ENCODE measurements around the gene RTP5. TPM values are rescaled to one million over a fixed set of nuclear protein-coding genes. Genes with fewer than 3 reads are reported as not detected.
"Not testable (repeated sequence)": the region's sequence is repeated elsewhere in the genome, so short reads cannot be mapped to it uniquely, and the experiment has no call there.

RTP5 gene
- not detected in 2 replicates for total RNA-seq (2014; rRNA removed; shearing (Covaris generic))

DNA sequence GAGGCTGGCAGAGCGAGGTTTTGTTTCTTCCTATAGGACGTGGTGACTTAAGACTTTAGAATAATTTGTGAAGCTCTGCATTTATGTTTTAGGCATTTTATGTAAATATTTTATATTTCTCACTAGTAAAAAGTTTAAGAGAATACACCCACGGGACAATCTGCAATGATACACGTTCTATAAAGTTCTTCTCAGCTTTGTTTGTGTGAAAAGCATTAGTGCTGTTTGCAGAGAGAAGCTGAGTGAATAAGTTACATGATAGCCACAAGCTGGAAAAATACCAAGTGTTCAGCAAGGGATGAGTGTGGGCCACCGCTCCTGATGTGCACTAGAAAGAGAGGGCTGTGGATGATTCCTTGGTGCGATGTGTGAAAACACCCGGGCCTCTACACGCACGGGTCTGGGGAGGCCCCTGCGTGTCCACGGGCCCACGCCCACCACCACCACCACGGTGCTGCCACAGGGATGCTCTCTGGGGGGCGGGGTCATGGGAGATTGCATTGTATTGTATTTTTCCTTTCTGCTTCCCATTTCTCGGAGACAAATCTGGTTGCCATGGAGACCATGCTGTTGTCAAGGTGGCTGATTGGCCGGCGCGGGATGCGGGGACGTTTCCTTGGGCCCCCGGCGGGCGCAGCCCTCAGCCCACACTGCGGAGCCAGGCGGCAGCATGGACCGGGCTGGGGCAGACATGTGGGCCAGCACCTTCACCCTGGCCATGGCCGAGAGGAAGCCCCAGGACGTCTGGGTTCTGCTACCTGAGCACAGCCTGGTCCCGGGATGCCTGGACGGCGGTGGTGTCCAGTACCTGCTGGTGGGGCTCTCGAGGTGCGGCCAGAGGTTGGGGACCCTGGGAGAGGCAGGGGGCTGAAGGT, at the start of gene RTP5:
RTP5 (plus strand) TSS at position 643 of the 875 bp plus-strand sequence; CDS start at position 671, 28 bp downstream.
- no peak for DNase-seq (ENCODE audit: low read depth)

DNA sequence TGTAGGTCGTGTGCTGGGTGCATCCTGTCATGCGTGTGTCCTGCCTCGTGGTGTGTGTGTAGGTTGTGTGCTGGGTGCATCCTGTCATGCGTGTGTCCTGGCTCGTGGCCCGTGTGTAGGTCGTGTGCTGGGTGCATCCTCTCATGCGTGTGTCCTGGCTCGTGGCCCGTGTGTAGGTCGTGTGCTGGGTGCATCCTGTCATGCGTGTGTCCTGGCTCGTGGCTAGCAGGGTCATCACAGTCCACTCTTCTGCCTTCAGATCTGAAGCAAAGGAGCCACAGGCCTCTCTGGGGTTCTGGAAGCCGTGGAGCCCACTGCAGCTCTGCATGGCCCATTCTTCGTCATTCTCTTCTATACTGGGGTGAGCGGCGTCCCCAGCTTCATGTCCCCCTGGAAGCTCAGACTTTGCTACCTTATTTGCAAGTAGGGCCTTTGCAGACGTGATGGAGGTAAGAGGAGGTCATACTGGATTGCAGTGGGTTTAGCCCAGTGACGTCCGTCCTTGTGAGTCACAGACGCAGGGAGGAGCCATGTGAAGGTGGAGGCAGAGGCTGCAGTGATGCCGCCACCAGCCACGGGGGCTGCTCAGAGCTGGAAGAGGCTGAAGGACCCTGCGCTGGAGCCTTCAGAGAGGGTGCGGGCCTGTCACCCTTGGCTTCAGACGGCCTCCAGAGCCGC, 49.4 kb upstream of the RTP5 start:
- not testable (repeated sequence) for DNase-seq (ENCODE audit: low read depth)

DNA sequence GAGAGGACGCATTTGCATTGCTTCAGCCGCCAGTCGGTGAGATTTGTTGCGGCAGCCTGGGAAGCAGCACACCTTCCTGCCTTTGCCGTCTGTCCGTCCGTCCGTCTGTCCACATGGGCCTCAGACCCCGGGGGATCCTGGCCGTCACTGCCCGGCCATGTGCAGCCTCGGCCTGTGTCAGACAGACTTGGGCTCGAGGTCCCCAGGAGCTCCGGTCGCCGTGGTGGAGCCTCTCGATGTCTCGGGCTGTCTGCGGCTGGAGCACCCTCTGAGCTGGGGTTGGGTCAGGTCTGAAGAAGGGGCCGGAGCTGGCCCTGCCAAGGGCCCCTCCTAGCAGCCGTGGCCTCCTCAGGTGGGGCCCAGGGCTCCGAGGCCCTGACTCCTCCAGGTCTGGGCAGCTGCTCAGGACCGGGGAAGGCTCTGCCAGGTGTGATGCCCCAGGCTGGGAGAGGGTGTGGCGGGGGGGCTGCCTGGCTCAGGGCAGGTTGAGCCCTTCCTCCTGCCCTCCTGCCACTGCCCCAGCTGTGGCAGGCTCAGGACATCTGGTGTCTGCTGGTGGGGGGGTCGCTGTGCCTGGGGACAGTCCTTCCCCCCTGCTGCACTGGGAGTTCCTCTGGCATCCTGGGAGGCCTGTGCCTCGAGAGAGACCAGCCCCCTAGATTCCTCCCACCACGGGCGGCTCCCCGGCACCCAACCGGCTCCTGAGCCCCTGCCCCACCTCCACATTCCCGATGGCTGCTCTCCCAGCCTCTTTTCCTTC, 48.7 kb upstream of the RTP5 start:
- DNase-seq (ENCODE audit: low read depth): no peak

GRCh38 chr2:241821460-241822263, 47.9 kb upstream of the RTP5 start:
- no peak for DNase-seq (ENCODE audit: low read depth)

DNA sequence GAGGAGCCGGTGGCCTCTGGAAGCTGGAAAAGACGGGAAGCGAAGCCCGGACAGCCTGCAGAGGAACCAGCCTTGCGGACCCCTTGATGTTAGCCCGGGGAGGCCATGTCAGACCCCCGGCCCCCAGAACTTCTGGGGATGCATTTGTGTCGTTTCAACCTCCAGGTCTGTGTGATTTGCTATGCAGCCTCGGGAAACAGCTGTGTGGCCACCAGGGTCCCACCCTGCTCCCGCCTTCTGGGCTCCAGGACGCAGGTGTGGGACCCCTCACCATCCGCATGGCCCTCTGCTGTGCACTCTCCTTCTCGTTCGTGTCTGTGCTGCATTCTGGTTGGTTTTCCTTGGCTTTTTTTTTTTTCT, 47.3 kb upstream of the RTP5 start:
- no peak for DNase-seq (ENCODE audit: low read depth)

- DNase-seq (ENCODE audit: low read depth): not testable (repeated sequence)
Observed at GRCh38 chr2:241823531-241824437, 45.7 kb upstream of the RTP5 start.

GRCh38 chr2:241827394-241827793, 42.1 kb upstream of the RTP5 start:
- DNase-seq (ENCODE audit: low read depth): no peak

- DNase-seq (ENCODE audit: low read depth): peak; percentile 27
Observed at GRCh38 chr2:241833101-241833663, 36.3 kb upstream of the RTP5 start.

GRCh38 chr2:241833756-241834526, 35.6 kb upstream of the RTP5 start:
- not testable (repeated sequence) for DNase-seq (ENCODE audit: low read depth)

DNA sequence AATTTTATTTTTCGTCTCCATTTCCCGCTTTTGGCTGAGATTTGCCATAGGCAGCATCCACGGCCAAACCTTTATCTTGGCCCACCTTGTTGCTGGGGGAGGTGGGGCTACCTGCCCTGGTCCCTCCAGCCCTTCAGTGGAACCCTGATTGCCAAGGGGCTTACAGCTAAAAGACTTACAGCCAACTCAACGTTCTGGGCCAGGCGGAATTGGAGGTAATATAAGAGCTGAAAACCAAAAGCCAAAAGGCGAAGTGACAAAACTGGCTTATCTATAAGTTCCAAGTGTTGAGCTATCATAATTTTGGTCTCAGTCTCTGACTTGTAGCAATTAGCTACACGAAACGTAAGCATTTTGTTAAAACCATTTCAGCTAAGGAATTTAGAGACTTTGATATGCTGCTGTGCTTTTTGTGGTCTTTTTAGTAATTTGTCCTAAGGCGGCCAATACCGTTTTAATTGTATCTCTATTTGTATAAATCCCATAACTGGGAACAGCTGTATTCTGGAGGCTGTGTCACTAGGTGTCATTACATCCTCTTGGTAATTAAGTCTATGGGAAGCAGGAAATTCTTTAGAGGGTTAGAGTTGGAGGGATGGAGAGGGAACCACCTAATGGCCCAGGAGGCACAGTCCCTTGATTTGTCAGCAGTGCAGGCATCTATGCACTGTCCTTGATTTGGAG, 34.9 kb upstream of the RTP5 start:
- DNase-seq (ENCODE audit: low read depth): no peak

- peak; percentile 32 for DNase-seq (ENCODE audit: low read depth)
Observed at GRCh38 chr2:241835611-241836010, 33.9 kb upstream of the RTP5 start.

DNA sequence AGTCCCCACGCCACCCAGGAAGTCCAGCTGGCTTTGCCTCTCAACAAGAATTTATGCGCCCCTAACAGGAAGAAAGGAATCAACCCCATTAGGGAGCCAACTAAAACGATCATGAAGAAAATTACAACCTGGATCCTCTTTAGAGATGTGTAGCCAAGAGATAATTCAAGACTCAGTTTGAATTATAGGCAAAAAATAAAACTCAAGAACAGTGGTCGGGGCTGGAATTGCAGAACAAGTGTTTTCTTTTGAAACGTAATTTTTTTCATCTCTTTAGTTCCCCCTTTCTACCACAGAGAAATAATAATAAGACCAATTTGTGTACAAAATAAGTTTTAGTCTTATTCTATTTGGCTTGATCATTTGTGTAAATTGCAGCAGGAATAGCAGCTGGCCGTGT, 33.2 kb upstream of the RTP5 start:
- DNase-seq (ENCODE audit: low read depth): no peak

GRCh38 chr2:241837197-241837965, 32.1 kb upstream of the RTP5 start:
- no peak for DNase-seq (ENCODE audit: low read depth)

- no peak for DNase-seq (ENCODE audit: low read depth)
Observed at GRCh38 chr2:241841181-241842066, 28.1 kb upstream of the RTP5 start.

DNA sequence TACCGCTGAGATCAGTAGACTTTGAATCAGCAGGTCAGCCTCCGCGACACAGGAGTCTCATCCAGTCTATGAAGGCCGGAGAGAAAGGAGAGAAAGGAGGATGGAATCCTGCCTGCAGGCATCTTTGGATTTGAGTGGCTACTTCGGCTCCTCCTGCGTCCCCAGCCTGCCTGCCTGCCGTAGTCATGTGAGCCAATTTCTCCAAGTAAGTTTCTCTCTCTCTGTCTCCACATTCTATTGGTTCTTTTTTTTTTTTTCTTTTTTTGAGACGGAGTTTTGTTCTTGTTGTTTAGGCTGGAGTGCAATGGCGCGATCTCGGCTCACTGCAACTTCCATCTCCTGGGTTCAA, 27.5 kb upstream of the RTP5 start:
- no peak for DNase-seq (ENCODE audit: low read depth)

DNA sequence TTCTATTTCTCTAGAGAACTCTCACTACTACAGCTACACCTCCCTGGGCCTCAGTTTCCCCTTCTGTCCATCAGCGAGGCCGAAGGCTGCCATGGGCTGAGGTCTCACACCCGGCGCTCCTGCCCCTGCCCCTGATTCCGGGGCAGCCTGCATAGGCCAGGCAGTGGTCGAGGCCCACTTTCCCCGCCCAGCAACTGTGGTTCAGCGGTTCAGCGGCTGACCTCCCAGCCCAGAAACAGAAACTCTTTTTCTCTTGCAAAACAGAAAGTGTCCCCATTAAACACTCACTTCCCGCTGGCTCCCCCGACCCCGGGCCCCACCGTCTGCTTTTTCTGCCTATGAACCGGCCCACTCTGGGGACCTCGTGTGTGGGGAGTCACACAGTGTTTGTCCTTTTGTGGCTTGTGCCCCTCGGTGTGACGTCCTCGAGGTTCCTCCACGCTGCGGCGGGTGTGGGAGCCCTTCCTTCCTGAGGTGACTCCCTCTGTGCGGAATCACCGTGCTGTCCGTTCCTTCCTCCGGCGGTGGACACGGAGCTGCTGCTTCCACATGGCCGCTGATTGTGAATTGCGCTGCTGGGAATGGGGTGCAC, 26.8 kb upstream of the RTP5 start:
- no peak for DNase-seq (ENCODE audit: low read depth)
